Breast epithelium (tissue), 3 donors: Measurements from ENCODE around the gene GFOD1.

Source experiments
- CTCF ChIP-seq, 3 donors: fragments of 450-650 bp; IDR thresholded peaks; one replicate each; pipeline ENCODE4 v1.5.1; 2016 to 2017; ENCODE audit warnings: antibody characterized with exemption in 3 of 3, mild to moderate bottlenecking in 3 of 3, moderate library complexity in 3 of 3
- POLR2A ChIP-seq: fragments of 450-650 bp; IDR thresholded peaks from one replicate; pipeline ENCODE4 v1.6.1; 2016; ENCODE audit warnings: antibody characterized with exemption, mild to moderate bottlenecking, moderate library complexity
- POLR2AphosphoS5 ChIP-seq, 3 donors: sonication (generic); formaldehyde crosslinking; IDR thresholded peaks; one replicate each; pipeline ENCODE4 v1.6.1; 2017; ENCODE audit warnings: antibody characterized with exemption in 3 of 3

- TF ChIP-seq POLR2A (no peak), POLR2AphosphoS5 (IDR thresholded peaks at IDR 0.05) (no peak), CTCF (IDR thresholded peaks at IDR 0.05) (no peak)
These were observed 64.6 kb downstream of the GFOD1 start for GRCh38 chr6:13422681-13423221.
